GM18870 (cell line): ENCODE measurements around the gene IGFBP5.

Experiments used
- ATAC-seq: cut with Tn5 transposase; IDR thresholded peaks from one replicate; pipeline ENCODE4 v1.9.1; 2021; ENCODE audit warnings: moderate library complexity; ENCODE audit not compliant: unreplicated experiment

Gene IGFBP5

GRCh38 chr2:216689397-216689796 is 6.0 kb downstream of the IGFBP5 start:
- no peak for ATAC-seq

GRCh38 chr2:216688731-216689340 is 6.5 kb downstream of the IGFBP5 start:
- ATAC-seq: no peak

GRCh38 chr2:216687646-216688045 is 7.7 kb downstream of the IGFBP5 start:
- ATAC-seq: no peak

GRCh38 chr2:216687111-216687510 is 8.2 kb downstream of the IGFBP5 start:
- ATAC-seq: no peak

- ATAC-seq: no peak
Measured at GRCh38 chr2:216685327-216685875, 9.9 kb downstream of the IGFBP5 start.

GRCh38 chr2:216683846-216684245 is 11.5 kb downstream of the IGFBP5 start:
- no peak for ATAC-seq

GRCh38 chr2:216681683-216682082 is 13.7 kb downstream of the IGFBP5 start:
- ATAC-seq: no peak

GRCh38 chr2:216680951-216681629 is 14.3 kb downstream of the IGFBP5 start:
- ATAC-seq: no peak

- no peak for ATAC-seq
Measured at GRCh38 chr2:216679658-216680024, 15.7 kb downstream of the IGFBP5 start.

GRCh38 chr2:216678813-216679657 is 16.3 kb downstream of the IGFBP5 start:
- no peak for ATAC-seq

- ATAC-seq: no peak
Measured at GRCh38 chr2:216678098-216678465, 17.3 kb downstream of the IGFBP5 start.

GRCh38 chr2:216677439-216678097 is 17.8 kb downstream of the IGFBP5 start:
- no peak for ATAC-seq

- ATAC-seq: no peak
Measured at GRCh38 chr2:216676630-216677029, 18.7 kb downstream of the IGFBP5 start.

GRCh38 chr2:216674376-216674775 is 21.0 kb downstream of the IGFBP5 start:
- no peak for ATAC-seq

- no peak for ATAC-seq
Measured at GRCh38 chr2:216673609-216674008, 21.7 kb downstream of the IGFBP5 start.

- ATAC-seq: no peak
Measured at GRCh38 chr2:216673021-216673420, 22.3 kb downstream of the IGFBP5 start.

- ATAC-seq: no peak
Measured at GRCh38 chr2:216672466-216672865, 22.9 kb downstream of the IGFBP5 start.

GRCh38 chr2:216671791-216672343 is 23.5 kb downstream of the IGFBP5 start:
- no peak for ATAC-seq

GRCh38 chr2:216671081-216671411 is 24.3 kb downstream of the IGFBP5 start:
- no peak for ATAC-seq

- no peak for ATAC-seq
Measured at GRCh38 chr2:216670266-216671080, 24.9 kb downstream of the IGFBP5 start.
